ENCODE measurements around the gene PDE4D.
"Not testable (repeated sequence)": the region's sequence is repeated elsewhere in the genome, so short reads cannot be mapped to it uniquely, and the experiment has no call there.

Gene PDE4D

DNA sequence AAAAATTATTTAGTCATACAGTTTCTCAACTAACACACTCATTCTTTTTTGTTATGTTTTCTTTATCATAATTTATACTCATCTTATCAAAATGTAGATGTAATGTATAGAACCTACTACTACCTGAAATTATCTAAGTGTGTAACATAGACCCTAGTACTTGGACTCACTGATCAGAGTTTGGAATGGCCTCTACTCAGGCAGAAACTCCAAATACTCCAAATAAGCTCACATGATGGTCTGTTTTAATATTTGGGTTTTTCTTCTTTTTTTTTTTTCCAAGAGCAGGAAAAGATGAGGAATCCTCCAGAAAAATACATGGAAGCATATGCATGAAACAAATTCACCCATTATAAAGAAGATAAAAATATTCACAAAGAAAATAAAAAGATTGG is 126.3 kb downstream of the PDE4D start:
- no peak for DNase-seq

DNA sequence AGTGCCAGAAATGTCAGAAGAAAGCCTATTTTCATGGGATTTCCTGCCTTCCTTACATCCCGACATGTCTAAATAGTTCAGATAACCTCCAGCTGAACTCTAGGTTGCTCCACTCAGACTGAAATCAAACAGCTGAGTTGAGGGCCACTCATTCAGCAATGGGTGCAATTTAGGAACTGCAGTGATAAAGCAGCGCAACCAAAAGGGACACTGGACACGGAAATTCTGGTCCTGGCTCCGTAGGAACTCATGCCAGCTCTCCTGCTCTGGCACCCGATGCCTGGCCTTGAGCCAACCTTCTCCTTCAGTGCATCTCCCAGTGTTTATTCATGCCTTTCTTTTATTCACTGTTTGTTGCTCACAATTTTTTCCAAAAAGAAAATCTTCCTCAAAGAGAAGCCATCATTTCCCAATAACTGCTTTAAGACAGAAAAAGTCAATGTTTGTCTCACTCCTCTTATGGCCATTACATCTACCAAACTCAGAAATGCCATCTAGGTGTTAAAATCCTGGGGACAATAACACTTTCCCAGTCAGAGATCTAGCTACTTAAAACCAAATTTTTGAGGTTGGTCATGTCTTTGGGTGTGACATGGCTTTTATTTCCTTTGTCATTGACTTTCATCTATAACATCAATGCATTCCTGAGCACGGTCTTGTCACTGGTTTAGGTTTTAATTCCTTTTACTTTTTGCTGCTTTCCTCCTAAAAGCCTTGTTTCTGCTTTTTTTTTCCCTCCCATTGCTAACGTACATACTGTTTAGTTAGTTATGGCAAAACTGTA is 126.9 kb downstream of the PDE4D start:
- DNase-seq: peak; percentile 10 to 66

DNA sequence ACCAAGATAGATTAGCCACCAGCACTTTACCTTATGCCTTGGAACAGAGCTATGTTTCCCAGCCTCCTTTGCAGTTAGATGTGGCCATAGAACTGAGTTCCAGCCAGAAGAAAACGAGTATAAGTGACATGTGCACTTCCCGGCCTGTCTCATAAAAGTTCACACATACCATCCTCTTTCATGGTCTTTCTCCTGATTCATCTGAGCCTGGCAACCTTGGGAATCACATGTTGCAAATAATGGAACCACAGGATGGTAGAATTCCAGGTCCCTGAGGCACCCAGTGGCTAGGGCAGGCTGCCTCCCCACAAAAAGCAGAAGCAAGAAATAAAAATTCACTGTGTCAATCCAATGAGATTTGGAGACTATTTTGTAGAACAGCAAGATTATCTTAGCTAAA is 128.1 kb downstream of the PDE4D start:
- DNase-seq: no peak

DNA sequence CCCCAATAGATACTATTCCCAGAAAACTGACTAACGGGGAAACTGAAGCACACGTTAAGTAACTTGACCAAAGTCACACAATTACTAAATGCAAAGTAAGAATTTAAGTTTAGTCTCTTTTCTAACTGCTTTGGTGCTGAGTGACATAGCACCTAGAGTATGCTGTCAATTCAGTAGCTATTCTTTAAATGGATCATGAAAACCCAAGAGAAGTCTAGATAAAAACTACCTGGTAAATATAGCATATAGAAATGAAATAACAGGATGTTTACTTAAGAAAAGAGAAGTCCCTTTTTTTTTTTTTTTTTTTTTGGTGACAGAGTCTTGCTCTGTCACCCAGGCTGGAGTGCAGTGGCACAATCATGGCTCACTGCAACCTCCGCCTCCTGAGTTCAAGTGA is 129.2 kb downstream of the PDE4D start:
- DNase-seq: no peak

DNA sequence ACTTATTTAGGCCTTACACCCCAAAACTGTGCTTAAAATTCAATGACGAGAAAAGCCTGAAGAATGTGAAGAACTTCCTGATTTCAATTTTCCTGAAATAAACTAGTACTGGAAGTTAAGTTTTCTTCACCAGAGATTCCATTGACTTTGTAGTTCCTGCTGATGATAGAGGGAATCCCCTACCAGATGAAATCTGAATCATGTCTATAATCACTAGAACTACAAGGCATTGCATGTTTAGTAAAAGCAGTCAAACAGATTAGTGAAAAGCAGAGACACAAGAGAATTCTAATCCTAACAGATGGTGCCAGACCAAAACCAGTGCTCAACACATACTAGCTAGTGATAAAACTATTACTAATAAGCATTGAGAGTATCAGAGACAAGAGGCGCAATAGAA is 130.0 kb downstream of the PDE4D start:
- no peak for DNase-seq

DNA sequence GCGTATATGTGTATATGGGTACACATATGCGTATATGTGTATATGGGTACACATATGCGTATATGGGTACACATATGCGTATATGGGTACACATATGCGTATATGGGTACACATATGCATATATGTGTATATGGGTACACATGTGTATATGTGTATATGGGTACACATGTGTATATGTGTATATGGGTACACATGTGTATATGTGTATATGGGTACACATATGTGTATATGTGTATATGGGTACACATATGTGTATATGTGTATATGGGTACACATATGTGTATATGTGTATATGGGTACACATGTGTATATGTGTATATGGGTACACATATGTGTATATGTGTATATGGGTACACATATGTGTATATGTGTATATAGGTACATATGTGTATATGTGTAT is 131.3 kb downstream of the PDE4D start:
- DNase-seq: not testable (repeated sequence)

DNA sequence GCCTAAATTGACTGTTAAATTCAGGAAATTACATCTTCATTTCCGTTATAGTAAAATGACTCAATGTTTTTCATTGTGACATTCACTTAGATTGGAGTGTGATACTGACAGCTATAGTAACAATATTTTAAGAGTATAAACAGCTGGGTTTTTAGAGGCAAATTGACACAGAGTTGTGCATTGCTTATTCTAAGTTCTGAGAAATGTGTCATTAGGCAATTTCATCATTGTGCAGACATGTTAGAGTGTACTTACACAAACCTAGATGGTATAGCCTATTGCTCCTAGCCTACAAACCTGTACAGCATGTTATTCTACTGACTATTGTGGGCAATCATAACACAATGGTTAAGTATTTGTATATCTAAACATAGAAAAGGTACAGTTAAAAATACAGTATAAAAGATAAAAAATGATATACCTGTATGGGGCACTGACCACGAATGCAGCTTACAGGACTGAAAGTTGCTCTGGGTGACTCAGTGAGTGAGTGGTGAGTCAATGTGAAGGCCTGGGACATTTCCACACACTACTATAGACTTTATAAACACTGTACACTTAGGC is 132.7 kb downstream of the PDE4D start:
- no peak for DNase-seq

DNA sequence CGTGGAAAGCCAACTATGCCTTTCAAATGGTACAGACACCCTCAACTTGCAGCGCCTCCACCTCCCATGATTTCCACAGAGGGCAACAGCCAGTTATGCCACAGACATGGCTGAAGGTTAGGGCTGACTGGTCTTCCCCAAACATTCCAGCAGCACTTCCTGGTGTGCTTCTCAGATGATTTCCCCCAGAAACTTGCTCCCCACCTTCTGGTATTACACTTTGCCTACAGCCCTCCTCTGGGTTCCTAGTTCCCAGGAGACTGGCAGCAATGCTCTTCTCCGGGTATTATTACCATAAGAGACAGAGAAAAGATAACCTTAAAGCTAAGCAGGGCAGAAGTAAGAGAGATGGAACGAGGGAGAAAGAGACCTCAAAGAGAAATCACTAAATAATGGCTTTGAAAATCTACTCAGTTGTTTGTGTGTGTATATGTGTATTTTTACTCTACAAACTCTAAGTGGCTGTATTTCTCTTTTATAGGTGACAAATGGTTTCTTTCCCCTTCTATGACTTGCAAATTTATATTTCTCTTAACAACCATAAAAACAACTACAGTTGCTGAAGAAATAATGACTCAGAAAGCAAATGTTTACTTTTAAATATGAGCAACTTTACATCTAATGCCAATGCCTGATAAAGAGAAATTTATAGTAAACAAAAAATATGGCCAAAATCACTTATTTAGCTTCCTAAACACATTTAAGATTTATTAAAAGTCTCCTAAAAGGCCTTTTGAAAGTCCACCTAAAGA is 133.8 kb downstream of the PDE4D start:
- DNase-seq: no peak

DNA sequence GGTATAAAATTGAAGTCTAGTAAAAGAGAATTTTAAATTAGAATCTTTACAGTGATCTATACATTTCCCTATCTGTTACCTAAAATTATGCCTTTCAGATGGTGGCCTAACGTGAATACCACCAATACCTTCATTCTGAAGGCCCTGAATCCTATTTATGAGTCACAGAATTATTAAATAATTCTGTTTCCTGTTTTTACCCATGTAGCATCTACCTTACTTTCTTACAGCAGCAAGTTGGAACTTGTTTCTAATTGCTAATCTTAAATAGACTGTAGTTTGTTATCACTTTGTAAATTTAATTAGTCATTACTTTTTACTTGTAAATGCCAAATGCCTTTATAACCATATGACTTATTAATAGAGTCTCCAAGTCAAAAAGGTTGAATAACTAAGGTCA is 135.0 kb downstream of the PDE4D start:
- DNase-seq: no peak

DNA sequence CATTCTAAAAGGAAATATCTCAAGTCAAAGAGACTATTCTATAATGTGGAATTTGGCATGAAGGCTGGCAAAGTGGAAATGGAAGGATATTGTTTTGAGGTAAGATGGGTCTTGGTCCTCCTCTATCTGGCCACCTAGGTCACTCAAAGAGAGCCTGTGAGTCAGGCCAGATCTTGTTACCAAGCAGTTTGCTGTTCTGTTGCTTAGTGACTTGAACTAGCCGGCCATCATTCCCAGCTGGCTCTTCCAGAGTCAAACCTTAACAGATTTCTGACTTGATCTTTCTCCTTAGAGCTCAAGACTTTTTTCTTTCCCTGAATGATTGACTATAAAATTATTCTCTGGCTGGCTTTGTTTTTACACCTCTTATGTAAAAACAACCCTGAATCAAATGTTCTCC is 136.1 kb downstream of the PDE4D start:
- no peak for DNase-seq

DNA sequence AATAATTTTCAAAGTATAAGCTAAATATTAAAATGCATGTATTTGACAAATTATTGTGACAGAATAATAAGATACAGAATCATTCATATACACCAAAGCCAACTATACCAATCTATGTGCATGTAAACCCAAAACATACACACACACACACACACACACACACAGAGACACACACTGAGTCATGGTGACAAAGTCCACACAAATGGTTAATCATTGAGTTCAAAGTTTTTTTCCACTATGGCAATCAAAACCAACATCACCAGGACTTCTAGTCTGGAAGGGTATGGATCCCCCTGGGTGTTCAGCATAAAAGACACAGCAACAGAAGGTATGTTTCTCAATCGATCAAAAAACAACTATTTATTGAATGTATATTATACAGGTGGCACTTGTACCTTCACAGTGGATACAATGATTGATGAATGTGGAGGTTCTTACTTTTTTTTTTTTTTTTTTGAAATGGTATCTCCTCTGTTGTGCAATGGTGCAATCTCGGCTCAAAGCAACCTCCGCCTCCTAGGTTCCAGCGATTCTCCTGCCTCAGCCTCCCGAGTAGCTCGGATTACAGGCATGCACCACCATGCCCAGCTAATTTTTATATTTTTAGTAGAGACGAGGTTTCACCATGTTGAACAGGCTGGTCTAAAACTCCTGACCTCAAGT is 137.0 kb downstream of the PDE4D start:
- DNase-seq: no peak

DNA sequence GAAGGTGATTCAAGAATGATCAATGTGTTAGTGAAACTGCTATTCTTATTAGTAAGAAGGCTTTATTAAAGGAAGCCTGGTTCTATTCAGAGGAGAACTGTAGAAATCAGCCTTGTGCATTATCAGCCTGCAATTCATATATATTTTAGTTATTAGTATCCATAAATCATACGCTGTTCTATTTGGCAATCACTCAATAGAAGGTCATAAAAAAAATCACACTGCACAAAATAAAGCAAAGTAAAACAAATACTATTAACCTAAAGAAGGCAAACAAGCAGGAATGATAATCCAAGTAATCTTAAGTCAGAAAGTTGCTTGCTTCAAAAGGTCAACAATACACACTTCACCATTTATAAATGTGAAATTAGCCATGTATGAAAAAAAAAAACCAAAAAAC is 138.1 kb downstream of the PDE4D start:
- DNase-seq: no peak

DNA sequence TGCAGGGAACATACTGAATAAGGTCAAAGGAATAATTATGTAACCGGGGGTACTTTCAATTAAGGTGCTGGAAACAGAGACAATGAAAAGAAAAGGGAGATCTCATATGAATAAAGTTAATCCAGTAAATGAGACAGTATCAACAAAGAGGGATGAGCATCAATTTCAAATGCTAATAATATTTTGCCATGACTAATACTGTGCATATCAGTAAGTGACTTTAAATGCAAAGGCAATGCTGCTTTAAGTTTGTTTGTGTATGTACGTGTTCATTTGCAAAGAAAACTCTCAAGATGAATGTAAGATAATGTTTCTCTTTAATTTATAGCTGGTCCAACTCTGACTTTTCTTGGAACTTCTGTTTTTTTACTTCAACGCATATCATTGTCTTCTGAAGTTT is 139.9 kb downstream of the PDE4D start:
- no peak for DNase-seq

DNA sequence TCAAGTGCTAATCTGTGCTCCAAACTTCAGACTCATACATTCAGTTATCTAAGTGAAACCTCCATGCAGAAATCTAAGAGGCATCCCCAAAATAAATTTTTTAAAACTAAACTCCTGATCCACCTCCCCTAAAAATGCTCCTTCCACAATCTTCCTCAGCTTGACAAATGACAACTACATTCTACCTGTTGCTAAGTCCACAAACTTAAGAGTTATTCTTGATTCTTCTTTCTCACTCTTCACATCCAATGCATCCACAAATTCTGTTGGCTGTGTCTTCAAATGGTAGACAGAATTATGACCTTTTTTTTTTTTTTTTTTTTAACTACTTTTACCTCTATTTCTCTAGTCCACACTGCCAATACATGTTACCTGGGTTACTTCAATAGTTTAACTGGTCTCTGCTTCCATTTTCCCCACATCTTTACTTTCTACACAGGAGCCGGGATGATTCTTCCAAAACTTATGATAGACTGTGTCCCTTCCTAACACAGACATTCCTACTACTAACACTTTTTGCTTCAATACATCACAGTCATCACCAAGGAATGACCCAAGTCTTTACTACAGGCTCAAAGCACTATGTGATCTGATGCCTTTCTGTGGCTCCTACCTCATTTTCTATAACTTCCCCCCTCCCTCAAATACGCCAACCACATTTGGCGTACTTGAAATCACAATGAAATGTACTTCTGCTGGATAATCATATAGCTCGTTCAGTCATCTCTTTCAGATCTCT is 143.6 kb downstream of the PDE4D start:
- no peak for DNase-seq

DNA sequence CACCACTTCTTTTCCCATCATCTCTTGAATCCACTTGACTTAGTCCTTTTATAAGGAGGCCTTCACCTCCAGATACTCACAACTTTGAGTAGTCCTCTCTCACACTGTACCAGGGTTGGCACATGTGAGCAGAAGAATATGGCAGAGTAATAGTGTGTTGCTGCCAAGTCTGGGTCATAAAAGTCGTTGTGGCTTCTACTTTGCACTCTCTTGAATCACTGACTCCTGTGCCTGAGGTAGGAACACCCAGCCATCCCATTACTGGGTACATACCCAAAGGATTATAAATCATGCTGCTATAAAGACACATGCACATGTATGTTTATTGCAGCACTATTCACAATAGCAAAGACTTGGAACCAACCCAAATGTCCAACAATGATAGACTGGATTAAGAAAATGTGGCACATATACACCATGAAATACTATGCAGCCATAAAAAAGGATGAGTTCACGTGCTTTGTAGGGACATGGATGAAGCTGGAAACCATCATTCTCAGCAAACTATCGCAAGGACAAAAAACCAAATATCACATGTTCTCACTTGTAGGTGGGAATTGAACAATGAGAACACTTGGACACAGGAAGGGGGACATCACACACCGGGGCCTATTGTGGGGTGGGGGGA is 145.4 kb downstream of the PDE4D start:
- DNase-seq: not testable (repeated sequence)

DNA sequence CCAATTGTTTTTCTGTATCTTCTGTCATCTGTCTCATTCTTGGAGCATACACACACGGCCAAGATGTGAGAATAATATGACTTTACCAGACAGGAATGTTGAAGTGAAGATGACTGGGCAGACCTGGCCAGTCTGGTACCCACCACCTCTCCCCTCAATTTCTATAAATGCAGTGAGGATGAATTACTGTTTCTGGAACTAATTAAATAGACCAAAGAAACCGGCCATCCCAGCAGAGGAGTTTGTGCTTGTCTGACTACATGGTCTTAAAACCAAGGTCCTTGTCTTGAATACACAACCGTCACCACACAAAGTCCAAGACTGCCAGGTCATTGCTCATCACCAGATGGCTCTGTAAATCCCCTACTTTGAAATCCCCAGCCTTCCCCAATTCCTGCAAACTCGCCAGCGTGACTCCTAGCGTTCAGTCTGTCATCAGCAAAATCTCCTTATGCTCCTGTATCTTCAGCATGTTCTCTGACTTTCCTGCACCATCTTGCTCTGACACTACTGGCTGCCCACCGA is 147.2 kb downstream of the PDE4D start:
- DNase-seq: no peak

DNA sequence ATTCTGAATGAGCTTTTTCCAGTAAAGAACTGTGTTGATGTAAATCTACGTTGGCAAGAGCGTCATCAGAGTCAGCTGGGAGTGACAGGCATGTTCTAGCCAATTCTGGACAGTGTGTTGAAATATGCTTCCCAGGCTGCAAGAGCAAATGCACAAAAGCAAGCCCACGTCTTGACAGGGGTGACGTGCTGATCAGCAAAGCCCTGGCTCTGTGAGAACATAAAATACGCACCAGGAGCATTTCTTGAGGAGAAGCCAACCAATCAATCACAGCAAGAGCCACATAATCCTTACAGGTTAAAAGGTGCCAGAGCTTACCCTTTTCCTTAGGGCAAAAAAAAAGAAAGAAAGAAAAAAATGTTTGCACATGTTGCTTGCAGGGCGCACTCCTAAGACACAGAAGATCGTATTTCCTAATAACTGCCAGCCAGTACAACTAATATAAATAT is 148.1 kb downstream of the PDE4D start:
- peak in 1 of 2 experiments; percentile 17 for DNase-seq

DNA sequence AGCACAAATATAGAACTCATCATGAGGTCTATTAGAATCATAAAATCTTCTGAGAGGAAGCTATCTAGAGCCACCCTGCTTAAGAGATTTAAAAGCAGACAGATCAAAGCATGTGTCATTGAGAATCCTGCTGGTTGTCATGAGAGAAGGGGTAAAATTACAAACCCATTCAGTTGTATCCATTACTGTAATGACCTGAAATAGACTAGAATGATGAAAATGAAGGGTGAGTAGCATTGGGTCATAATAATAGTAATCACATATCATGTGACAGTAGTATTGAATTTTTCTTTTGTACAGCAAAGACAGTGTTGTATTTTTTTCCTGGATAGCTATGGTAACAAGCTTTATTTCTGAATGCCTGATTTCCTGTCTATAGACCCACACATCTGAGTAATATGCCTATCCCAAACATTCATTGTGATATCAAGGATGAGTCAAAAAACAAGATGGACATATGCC is 149.0 kb downstream of the PDE4D start:
- no peak for DNase-seq

DNA sequence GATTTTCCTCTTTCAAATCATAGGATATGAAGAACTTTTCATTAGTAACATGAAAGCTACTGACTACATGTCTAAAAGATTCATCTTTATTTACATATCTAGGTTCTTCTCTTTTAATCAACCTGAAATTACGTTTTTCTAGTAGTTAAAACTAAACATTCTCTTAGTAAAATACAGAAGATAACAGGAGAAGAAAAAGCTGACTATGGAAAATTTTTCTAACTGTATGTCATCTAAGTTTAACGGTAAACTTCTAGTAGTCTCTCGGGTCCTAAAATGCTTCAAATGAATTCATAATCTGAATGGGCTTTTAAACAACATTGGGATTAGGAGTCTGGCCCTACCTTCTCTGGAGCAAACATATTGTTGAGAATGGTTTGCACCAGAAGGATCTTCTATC is 151.9 kb downstream of the PDE4D start:
- no peak for DNase-seq

DNA sequence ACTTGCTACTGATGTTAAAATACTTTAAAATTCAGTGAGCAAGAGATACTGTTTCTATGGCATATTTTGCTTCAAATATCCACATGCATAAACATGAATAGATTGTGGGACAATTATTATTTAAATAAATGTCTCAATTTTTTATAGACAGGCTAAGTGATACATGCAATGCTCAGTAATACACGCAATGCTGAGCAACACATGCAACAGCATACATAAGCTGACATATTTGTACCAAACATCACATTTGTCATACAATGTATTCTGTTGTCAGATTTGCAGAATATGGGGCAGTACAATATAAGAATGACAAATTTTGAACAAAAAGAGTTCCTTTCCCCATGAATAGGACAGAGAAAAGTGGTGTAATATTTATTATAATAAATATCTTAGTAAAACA is 155.5 kb downstream of the PDE4D start:
- DNase-seq: no peak

DNA sequence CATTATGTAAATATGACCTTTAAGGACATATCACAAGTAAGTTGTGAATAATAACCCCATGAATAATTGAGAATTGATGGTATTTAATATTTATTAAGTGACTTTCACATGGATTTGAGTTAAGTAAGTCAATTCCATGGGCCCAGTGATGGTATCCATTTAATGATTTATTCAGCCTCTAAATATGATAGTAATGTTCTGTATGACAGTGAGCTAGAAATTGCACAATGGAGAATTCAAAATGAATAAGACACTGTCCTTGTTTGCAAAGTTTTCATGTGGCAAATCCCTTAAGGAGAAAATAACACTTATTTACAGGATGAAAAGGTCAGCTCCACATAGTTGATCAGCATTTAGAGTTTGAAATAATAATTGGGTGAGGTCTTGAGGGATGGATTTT is 160.7 kb downstream of the PDE4D start:
- DNase-seq: no peak

DNA sequence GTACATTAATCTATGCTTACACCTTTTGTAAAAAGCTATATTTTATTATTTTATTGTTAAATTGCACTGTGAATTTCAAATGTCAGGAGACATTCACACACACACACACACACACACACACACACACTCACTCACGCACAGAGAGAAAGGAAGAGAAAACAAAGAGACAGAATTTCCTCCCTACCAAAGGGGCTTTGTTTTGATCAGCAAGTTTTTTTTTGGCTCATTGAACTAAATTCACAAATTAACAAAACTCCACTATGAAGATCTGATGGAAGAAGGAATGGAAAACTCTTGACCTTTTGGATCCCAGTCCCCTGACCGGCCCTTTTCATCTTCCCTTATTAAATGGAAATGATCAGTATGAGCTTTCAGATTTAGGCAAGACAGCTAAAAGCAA is 161.2 kb downstream of the PDE4D start:
- DNase-seq: no peak

All from SHP77 (cell line).